GM23248 (cell line): ENCODE measurements around the gene PROS1.

Experiments used
- EZH2 ChIP-seq: fragments of 200-600 bp; sonication (generic); IDR thresholded peaks from 2 replicates; pipeline ENCODE4 v1.6.1; 2018; ENCODE audit warnings: antibody characterized with exemption, mild to moderate bottlenecking; ENCODE audit not compliant: insufficient read depth, poor library complexity, severe bottlenecking
- EZH2phosphoT487 ChIP-seq: fragments of 200-600 bp; sonication (generic); IDR thresholded peaks from 2 replicates; pipeline ENCODE4 v1.6.1; 2018; ENCODE audit warnings: antibody characterized with exemption, moderate library complexity, mild to moderate bottlenecking, low read depth; ENCODE audit not compliant: insufficient read depth

DNA sequence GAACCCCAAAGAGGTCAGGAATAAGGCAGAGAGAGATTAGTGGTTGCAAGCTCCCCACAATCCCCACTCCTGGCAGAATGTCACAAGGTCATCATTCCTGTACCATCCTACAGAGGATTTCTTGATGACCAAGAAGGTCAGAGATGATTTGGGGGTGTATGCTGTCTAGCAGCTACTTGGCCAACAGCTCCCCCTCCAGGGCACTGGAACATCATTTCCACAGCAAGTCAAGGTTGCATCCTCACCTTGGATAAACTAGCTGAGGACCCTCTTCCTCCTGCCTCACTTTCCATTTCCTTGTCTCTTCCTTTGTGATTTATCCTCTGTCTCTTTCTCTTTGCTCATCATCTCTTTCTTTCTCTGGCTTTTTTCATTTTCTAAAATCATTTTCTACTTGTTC, 106.3 kb downstream of the PROS1 start:
- TF ChIP-seq EZH2phosphoT487, result no peak
- no peak for TF ChIP-seq EZH2
